Peyer's patch (tissue), 4 donors: ENCODE measurements around the gene PTH2. TPM values are rescaled to one million over a fixed set of nuclear protein-coding genes. Genes with fewer than 3 reads are reported as not detected.
A peak's percentile ranks its signal among the peaks of the same experiment; 100 is the strongest.

Experiments used
- DNase-seq, 3 donors: peaks; one replicate each; pipeline ENCODE4 v3.0.0-alpha.2; 2017 to 2019
- H3K27ac ChIP-seq, 4 donors: fragments of 200-600 bp; sonication (generic); one replicate each; pipeline ENCODE4 v1.5.1; 2016 to 2019
- H3K27me3 ChIP-seq, 2 donors: fragments of 200-600 bp; sonication (generic); one replicate each; pipeline ENCODE4 v1.5.1; 2019
- H3K36me3 ChIP-seq, 3 donors: fragments of 200-600 bp; sonication (generic); one replicate each; pipeline ENCODE4 v1.5.1; 2016 to 2019
- H3K4me1 ChIP-seq, 4 donors: fragments of 200-600 bp; sonication (generic); one replicate each; pipeline ENCODE4 v1.5.1; 2016 to 2019
- H3K4me3 ChIP-seq, 4 donors: fragments of 200-600 bp; sonication (generic); 1 replicate in 3 of 4; 2 replicates in 1 of 4; pipeline ENCODE4 v1.5.1; 2016 to 2019; ENCODE audit warnings: mild to moderate bottlenecking in 1 of 4
- H3K9me3 ChIP-seq, 4 donors: fragments of 200-600 bp; sonication (generic); one replicate each; pipeline ENCODE4 v1.5.1; 2016 to 2019; ENCODE audit warnings: mild to moderate bottlenecking in 1 of 4
- CTCF ChIP-seq, 6 experiments: fragments of 450-650 bp in 4 of 6; fragments of 200-600 bp in 2 of 6; sonication (generic) in 1 of 6; IDR thresholded peaks; one replicate each; pipeline ENCODE4 v1.5.1; 2017 to 2019; ENCODE audit warnings: antibody characterized with exemption in 6 of 6, mild to moderate bottlenecking in 3 of 6, moderate library complexity in 1 of 6
- POLR2A ChIP-seq, 2 donors: fragments of 450-650 bp; IDR thresholded peaks; one replicate each; pipeline ENCODE4 v1.5.1; 2017; ENCODE audit warnings: antibody characterized with exemption in 2 of 2, mild to moderate bottlenecking in 2 of 2, moderate library complexity in 2 of 2
- total RNA-seq, 4 donors: library from RNA; depleted of rRNA; stranded (reverse); fragments of >200 nt; gene quantifications; one replicate each; pipeline ENCODE4 v1.1.0, GENCODE V29; 2016

PTH2 gene
- not detected for total RNA-seq

DNA sequence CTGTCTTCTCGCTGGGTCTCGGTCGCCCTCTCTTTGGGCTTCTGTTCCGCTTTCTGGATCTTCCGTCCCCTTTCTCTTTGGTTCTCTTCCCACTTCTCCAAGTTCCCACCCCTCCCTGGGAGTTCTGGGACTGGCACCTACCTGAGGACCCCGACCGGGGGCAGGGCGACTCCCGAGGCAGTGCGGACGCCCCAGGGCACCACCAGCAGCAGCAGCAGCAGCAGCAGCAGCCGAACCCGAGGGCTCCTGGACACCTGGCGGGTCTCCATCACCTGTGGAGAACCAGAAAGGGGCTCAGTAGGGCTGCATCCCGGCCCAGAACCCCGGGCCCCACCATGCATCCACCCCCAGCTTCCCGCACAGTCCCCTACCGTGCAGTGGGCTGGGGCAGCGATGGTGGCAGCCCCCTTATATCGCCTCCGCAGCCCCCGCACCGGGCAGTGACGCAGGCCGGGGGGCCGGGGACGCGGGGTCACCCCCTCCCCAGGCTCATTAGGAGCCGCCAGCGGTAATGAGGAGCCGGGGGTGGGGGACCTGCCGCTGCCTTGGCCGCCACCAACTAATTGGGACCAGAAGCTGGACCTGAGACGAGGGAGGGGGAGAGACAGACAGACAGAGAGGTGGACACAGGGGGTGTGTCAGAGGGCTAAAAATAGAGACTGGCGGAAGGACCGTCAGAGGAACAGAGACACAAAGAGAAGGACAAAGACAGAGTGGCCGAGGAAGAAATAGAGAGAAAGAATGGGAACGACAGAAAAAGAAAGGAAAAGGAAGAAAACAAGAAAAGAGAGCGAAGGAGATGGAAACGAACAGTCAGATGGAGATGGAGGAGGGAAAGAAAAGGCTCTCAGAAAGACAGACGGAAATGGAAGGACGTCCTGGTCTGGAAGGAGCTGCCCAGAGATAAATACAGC is at the start of gene PTH2:
Gene PTH2, minus strand, starts transcription at position 371 of the 914 bp plus-strand sequence. Its CDS starts 102 bp downstream, at position 269.
- Histone ChIP-seq H3K27me3 (peaks cover 0 to 65% of the 10 kb centered on the region in 2 donors), H3K9me3 (no peaks in the 10 kb centered on the region), H3K36me3 (no peaks in the 10 kb centered on the region), H3K4me3 (peak within 1 kb of the TSS in 3 of 4 donors; percentile 23 to 41 (median 24)), H3K4me1 (peaks cover 3 to 27% (median 19%) of the 10 kb centered on the region in 4 donors), H3K27ac (no peak within 1 kb of the TSS)
- no peak for DNase-seq
- TF ChIP-seq POLR2A (IDR thresholded peaks at IDR 0.05) (no peak), CTCF (IDR thresholded peaks at IDR 0.05) (no peak)

- H3K4me1 ChIP-seq, result peaks cover 0 to 36% (median 30%) of the 10 kb centered on the region in 4 donors
- peak in 1 of 3 donors; percentile 37 for DNase-seq
- TF ChIP-seq CTCF (IDR thresholded peaks at IDR 0.05) (no peak), POLR2A (IDR thresholded peaks at IDR 0.05) (no peak)
- no peaks in the 10 kb centered on the region for H3K9me3 ChIP-seq
- peak overlapping the region in 3 of 4 donors; percentile 29 to 91 (median 81) for H3K27ac ChIP-seq
- no peak overlapping the region for H3K4me3 ChIP-seq
- H3K27me3 ChIP-seq, result no peaks in the 10 kb centered on the region
- H3K36me3 ChIP-seq, result peaks cover 0 to 6% (median 0%) of the 10 kb centered on the region in 3 donors
These were observed 49.7 kb upstream of the PTH2 start for GRCh38 chr19:49472936-49473335.

- no peak for DNase-seq
- Histone ChIP-seq H3K36me3 (peaks cover 0 to 26% (median 0%) of the 10 kb centered on the region in 3 donors), H3K4me1 (peaks cover 0 to 36% (median 29%) of the 10 kb centered on the region in 4 donors), H3K27ac (peak overlapping the region in 3 of 4 donors; percentile 60 to 84 (median 68)), H3K4me3 (no peak overlapping the region), H3K27me3 (no peaks in the 10 kb centered on the region), H3K9me3 (no peaks in the 10 kb centered on the region)
- TF ChIP-seq CTCF (IDR thresholded peaks at IDR 0.05), result no peak
- no peak for TF ChIP-seq POLR2A (IDR thresholded peaks at IDR 0.05)
These were observed 47.4 kb upstream of the PTH2 start for GRCh38 chr19:49470615-49470978.

DNA sequence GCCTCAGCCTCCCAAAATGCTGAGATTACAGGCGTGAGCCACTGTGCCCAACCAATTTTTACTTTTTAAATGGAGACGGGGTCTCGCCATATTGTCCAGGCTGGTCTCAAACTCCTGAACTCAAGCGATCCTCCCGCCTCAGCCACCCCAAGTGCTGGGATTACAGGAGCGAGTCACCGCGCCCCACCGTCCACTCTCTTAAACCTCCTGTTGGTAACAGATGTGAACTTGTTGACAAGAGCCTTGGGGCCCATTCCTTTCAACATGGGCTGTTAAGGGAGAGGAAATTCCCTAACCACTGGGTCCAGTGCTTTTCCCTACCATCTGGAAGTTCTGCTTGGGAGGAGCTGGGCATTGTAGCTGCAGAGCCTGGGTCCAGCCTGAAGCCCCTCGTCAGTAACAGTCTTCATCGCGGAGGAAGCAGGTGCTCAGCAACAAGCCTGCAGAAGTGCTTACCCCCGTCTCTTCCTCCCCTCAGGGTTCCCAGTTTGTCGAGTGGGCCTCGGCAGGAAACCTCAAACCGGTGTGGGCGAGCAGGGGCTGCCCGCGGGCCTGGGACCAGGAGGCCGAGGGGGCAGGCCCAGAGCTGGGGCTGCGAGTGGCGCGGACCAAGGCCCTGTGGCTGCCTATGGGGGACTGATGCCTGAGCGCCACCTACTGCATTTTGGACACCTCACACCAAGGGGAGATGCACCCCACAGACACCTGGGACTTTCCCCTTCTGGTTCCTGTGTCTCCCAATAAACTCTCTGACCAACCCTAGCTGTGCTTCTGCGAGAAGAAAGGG is 46.8 kb upstream of the PTH2 start:
- peaks cover 0 to 36% (median 29%) of the 10 kb centered on the region in 4 donors for H3K4me1 ChIP-seq
- H3K4me3 ChIP-seq, result no peak overlapping the region
- DNase-seq, result peak in 2 of 3 donors; percentile 88 to 92
- peak overlapping the region; percentile 60 to 84 (median 66) for H3K27ac ChIP-seq
- H3K36me3 ChIP-seq, result peaks cover 0 to 32% (median 0%) of the 10 kb centered on the region in 3 donors
- H3K27me3 ChIP-seq, result no peaks in the 10 kb centered on the region
- TF ChIP-seq CTCF (IDR thresholded peaks at IDR 0.05) (peak; percentile 33 to 61 (median 54)), POLR2A (IDR thresholded peaks at IDR 0.05) (no peak)
- no peaks in the 10 kb centered on the region for H3K9me3 ChIP-seq

GRCh38 chr19:49468746-49469447 is 45.7 kb upstream of the PTH2 start:
- TF ChIP-seq POLR2A (IDR thresholded peaks at IDR 0.05) (no peak), CTCF (IDR thresholded peaks at IDR 0.05) (no peak)
- Histone ChIP-seq H3K4me3 (no peak overlapping the region), H3K36me3 (peaks cover 0 to 43% (median 0%) of the 10 kb centered on the region in 3 donors), H3K27ac (peak overlapping the region; percentile 62 to 84 (median 66)), H3K4me1 (peaks cover 0 to 36% (median 29%) of the 10 kb centered on the region in 4 donors), H3K9me3 (no peaks in the 10 kb centered on the region), H3K27me3 (no peaks in the 10 kb centered on the region)
- DNase-seq, result peak in 2 of 3 donors; percentile 90 to 94
